ENCODE results near the gene SCN3A. TPM values are rescaled to one million over a fixed set of nuclear protein-coding genes. Genes with fewer than 3 reads are reported as not detected.

SCN3A gene
- total RNA-seq, 1 donor from 2014 or later, result 6.1 TPM

DNA sequence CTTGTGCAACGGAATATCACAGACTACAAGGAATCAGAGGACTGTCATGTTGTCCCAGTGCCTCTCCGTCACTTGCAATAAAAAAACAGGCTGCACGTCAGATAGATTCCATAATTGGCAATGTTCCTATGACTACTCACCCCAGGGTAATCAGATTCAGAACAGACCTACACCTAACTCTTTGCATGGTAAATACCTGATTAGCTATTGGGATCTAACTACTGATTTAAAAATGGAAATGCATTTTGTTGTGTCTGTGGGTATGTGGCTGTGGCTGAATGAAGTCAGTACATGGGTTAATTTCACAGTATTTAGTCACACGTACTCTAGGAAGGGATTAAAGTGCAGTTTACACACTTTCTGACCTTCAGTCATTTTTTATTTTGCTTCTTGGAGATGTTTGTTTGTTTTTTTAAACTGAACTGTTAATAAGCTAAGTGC is 91.7 kb downstream of the SCN3A start:
- no peak for DNase-seq

DNA sequence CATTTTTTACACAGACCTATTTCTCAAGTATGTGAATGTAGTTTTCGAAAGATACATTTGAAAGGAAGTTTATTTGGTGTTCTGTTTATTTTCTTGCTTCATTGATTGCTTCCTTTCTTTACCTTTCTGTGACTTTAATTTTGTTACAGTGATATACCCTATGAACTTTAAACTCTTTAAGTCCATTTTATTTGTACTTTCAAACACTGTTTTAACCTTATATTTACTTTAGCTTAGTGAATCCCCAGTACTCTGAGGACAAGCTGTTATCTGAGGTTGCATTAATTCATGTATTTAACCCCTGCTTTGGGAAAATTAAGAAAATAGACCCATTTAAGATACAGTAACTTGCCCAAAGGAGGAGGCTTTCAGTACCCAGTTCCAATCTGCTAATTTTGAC is 93.5 kb downstream of the SCN3A start:
- DNase-seq, result no peak

DNA sequence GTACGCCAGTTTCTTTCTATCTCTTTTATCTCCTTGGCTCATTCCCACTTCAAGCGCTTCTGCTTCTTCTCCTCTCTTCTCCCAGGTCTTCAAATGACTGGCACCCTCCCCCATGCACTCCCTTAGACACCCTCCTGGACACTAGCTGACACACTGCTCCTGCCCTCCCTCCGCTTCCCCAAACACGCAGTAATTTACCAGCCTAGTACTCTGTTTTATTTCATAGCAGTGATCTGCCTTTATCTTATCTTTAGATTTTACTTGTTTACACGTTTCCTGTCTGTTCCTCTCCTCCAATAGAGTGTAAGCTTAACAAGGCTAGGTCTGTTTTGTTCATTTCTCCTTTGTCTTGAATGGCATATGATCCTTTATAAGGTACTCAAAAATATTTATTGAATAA is 93.9 kb downstream of the SCN3A start:
- no peak for DNase-seq

DNA sequence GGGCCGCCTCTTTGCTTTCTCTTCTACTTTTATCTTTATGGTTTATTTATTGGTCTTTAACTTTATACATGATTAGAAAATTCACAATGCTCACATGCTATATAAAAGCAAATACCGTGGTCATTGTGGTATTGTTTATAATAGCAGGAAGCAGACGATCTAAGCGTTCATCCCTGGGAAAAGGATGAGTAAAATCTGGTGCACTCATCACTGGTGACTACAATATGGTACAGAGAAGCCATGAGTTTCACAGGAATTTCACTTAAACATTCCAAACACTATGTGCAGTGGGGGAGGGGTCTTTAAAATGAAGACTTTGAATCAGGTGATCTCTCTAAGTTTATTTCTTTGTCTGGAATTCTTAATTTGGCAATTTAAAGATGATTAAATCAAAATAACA is 97.9 kb downstream of the SCN3A start:
- DNase-seq, result no peak

DNA sequence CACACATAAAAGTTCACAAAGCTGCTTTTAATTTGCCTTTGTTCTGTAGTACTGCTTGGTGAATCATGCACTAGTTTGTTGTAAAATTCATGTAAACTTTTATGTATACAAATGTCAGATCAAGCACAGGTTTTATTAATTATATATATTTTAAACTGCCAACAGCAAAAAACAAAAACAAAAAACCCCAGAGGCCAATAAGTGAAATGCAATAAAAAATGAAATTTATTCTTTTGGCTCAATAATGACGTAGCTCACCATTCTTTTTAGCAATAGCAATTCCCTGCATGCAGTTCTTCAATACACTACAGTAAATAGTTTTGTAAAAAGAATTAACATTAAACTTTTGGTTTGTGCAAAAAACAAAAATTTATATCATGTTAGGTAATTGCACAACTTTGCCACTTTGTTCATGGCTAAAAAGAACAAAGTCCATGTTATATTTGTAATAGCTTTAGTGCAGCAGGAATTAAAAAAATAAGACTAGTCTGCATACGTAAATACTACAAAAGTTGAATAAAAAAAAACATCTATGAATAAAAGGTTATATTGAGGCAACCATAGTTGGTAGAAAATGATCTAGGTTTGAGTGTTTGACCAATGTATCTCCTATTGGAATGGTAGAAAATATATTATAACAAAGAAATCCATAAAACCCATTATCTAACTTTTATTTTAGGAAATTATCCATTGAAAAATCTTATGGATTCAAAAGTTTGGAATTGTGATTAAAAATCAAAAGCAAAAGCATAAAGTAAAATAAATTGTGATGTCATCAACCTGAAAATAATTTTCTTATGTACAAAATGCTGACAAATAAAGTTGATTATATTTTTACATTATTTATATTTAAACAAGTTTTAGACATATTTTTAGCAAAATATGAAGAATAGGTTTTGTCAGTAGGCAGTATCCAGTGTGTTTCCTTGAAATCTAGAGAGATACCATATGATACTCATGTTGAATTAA is 115.6 kb downstream of the SCN3A start:
- no peak for DNase-seq

DNA sequence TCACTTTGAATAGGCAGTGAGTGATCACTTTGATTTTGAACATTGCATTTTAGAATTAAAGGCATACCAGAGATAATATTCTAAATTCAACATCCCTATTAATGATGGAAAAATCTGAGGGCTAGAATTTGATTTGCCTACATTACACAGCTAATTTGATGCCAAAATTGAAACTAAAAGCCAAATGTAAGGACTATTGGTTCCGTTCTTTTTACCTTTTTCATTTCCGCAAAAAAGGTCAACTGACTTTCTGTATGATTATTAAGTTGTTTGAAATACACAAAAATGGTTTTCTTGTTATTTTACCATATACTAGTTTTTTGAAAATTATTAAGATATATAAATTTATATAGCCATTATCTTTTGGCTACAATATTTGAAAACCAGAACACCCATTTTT is 117.5 kb downstream of the SCN3A start:
- DNase-seq, result no peak

DNA sequence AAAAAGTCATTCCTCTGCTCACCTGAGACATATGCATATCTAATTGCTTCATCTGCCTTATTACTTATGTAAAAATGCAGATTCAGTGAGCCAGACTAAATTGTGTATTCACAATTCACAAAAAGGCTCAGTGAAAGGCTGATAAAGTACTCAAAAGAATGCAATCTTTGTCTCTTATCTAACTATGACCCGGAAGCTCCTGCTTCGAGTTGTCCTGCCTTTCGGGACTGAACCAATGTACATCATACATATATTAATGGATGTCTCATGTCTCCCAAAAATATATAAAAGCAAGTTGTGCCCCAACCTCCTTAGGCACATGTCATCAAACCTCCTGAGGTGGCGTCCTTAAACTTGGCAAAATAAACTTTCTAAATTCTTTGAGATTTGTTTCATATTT is 120.5 kb downstream of the SCN3A start:
- DNase-seq, result no peak

DNA sequence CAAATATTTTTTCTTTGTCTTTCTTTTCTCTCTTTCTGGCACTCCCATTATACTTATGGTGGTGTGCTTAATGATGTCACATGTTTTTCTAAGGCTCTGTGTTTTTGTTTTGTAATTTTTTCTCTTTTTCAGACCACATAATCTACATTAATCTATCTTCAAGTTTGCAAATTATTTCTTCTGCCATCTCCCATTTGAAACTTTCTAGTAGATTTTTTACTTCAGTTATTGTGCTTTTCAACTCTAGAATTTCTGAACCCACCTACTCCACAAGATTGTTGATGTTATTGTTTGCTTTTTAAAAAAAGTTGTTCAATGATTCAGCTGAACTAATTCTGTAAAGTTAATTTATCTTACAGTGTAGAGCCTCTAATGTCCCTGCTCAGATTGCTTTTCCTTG is 121.4 kb downstream of the SCN3A start:
- DNase-seq, result no peak

DNA sequence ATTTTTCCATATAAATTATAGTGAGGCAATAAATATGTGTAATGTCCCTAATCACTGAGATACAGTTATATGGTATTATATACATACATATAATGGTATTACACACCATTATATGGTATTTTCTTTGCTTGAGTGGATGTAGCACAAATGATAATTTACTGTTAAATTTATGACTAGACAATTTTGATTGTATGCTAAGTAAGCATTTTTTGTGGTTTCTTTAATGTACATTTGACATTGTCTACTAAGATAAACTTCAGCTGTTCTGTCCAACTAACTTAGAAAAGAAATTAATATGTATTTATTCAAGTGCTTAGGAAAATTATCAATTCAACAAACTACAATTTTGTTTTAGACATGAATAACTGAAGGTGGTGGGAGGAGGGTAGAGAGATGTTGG is 122.6 kb downstream of the SCN3A start:
- DNase-seq, result no peak

DNA sequence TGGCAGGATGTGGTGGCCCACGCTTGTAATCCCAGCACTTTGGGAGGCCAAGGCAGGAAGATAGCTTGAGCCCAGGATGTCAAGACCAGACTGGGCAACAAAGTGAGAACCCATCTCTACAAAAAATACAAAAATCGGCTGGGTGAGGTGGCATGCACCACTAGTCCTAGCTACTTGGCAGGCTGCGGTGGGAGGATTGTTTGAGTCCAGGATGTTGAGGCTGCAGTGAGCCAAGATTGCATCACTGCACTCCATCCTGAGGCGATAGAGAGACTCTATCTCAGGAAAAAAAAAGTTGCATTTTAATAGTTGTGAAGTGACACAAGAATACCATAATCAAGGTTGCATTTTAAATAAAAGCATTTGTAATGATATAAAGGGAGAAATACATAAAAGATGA is 124.4 kb downstream of the SCN3A start:
- DNase-seq, result no peak

DNA sequence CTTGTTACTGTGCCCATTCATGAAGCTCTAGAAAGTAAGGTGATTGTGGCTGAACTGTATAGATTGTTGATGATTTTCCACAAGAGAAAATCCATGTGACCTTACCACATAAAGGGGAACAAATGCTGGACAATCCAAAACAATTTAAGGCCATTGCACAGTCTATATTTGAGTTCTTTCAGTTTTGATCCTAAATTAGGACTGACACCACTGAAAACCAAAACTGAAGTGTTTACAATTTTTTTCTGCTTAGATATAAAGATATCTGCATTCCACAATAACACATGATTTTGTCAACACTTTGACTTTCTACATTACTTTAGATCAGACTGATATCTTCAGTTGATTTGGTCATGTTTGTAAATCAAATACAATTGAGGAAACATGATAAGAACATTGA is 124.9 kb downstream of the SCN3A start:
- DNase-seq, result no peak

DNA sequence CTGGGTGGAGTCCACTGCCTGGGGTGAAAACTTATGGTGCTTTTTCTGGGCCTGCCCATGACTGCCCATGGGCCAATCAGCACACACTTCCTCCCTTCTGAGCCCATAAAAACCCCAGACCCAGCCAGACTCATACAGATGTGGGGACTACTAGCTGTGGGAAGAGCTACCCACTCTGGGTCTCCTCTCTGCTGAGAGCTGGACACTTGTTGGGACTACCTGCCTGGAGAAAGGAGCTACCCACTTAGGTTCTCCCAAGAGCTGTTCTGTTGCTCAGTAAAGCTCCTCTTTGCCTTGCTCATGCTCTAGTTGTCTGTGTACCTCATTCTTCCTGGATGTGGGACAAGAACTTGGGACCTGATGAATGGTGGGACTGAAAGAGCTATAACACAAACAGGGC is 129.0 kb downstream of the SCN3A start:
- DNase-seq, result no peak

DNA sequence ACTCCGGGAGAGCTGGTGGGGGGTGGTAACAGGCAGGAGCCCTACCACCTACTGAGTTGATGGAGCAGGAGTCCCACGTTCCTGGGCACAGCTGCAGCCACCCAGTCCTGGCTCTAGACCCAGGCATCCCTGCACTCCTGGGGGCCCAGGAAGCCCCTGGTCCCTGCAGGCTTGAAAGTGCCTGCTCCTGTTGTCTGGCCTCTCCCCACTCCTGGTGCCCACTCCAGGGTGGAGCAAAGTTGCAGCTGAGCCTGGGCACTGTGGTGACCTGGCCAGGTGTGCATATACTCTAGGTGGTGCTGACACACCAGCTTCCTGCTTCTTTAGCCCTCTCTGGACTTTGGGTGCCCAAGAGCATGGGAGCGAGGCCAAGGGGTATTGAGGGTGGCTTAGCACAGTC is 129.5 kb downstream of the SCN3A start:
- no peak for DNase-seq

DNA sequence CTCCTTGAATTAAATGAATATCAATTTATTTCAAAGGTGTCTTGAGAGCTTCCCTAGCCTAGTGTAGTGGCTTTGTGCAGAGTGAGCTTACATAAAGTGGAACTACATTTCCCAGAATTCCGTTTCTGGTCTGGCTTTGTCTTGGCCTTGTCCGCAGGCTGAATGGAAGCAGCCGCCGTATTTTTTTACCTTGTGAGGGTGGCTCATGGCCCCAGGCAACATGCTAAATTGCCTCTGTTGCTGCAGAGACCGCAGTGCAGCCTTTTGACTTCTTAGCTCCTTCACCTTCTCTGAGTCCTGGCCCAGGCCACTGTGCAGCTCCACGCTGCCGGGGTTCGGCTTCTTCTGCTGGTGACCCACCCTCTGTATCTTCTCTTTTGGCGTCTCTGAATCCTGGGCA is 133.8 kb downstream of the SCN3A start:
- no peak for DNase-seq

DNA sequence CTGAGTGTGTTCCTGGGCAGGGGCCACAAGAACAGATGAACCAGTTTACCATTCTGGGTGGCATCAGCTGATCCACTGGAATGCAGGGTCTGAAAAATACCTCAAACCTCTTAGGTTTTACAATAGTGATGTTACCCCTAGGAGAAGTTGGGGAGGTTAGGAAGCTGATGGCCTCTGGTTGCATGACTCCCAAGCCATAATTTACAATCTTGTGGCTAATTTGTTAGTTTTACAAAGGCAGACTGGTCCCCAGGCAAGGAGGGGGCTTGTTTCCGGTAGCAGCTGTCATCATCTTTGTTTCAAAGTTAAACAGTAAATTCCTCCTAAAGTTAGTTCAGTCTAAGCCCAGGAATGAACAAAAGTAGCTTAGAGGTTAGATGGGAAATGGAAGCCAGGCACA is 134.7 kb downstream of the SCN3A start:
- DNase-seq, result no peak

DNA sequence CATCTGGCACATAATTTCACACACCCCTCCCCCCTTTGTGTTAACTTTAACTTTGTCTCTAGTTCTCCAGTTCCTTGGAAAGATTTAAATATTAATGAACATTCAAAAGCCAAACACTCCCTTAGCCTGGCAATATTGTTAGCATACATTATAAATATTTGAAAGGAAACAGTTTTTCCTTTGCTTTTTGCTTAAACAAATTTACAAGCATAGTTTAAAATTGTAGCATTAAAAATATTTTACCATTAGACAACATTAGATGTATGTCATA is 135.4 kb downstream of the SCN3A start:
- DNase-seq, result no peak

DNA sequence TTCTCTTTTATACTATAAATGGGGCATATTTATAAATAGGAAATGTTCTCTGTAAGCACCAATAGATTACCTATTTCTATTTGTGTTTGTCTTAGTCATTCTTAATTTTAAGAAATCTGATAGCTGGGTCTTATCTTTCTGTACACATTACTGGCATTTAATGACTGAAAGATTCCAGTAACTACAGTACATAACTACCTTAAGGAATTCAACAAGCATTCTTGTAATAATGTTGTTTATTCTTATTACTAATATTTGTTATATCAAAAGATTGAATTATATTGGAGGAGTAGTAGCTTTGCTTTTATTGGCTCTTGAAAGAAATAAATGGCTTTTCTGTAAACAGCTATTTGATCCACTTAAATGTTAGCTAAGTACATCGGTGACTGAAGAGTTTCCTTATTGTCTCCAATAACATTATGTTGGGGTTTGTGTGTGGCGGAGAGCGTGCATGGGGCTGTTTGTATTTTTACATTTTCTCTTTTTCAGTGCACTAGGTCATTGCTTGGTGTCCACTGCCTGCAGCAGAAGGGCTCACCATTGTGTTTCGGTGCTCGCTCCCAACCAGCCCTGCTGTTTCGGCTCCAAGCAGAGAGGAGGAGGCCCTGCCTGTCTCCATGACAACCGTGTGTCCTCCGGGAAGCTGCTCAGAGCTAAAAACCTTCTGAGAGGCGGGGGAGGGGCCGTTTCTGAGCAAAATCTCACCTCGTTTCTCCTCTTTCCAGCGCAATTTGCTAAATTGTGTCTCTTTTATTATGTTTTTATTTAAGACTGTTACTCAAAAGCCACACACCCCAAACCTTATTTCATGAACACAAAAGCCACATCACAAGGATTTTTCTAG is 136.0 kb downstream of the SCN3A start:
- DNase-seq, result no peak

DNA sequence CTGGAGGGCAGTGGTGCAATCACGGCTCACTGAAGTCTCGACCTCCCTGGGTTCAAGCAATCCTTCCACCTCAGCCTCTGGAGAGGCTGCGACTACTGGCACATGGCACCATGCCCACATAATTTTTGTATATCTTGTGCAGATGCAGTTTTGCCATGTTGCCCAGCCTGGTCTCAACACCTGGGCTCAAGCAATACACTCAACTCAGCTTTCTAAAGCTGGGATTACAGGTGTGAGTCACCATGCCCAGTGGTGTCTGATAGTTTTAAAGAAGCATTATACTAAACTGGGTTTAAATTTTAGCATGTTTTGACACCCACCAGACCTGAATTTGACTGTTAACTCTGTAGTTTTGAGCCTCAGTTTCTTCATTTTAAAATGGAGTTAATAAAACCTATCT is 139.1 kb downstream of the SCN3A start:
- no peak for DNase-seq

DNA sequence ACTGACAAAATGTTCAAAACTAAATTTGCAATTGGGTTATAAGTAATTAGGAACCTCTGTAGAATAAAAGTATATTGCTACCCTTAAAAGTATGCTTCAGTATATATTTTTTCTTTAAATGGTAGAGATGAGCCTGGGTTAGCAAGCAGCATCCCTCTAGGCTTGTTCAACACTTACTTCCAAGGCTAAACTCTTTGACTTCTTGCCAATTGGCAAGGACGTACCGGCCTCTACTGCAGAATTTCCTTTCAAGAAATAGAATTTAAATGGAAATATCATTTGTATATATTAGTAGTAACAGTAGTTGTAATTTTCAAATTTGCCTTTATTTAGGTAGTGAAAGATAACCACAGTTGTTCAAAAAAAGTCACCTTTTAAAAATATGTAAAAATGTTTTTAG is 143.4 kb downstream of the SCN3A start:
- DNase-seq, result no peak

DNA sequence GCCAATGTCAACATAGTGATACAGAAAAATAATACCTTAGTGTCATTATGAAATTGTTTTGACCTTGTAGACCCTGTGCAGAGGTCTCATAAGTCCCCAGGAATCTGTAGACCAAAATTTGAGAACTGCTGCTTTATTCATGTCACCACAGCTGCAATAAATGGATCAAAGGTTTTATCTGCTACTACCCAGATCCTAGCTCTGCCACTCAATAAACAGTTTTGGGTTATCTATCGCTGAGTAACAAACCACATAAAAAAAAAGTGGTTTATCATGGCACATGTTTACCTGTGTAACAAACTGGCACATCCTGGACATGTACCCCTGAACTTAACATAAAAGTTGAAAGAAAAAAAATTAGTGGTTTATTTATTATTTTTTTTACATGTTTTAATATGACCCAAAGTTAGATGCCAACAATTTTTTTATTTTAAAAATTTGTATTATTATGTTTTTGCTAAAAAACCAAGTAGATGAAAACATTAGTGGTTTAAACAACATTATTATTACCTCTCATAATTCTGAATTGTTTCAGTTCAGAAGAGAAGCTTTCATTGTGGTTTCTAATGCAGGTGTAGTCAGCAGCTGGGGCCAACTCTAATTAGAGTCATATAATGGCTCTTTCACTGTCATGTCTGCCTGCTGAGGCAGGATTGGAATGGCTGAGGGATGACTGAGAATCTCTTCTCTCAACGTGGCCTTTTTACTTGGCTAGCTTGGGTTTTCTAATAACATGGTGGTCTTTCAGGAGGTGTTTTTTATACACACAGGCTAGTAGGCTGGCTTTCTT is 145.2 kb downstream of the SCN3A start:
- DNase-seq, result no peak

DNA sequence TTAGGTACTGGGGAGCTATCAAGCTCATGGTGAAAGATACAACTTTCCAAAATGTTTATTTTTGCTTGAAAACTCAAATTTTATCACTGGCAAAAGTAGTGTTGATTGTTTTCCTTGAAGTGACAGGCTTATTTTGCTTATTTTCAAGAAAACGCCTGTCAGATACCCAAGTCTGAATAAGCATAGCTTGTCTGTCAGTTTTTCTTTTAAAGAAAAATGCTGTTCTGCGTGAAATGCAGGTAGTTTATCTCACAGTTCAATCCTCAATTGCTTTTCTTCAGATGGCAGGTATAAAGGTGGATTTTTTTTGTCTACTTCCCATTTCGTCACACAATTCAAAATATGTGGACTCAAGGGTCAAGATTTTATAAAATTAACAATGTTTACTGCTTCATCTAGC is 145.9 kb downstream of the SCN3A start:
- DNase-seq, result no peak

DNA sequence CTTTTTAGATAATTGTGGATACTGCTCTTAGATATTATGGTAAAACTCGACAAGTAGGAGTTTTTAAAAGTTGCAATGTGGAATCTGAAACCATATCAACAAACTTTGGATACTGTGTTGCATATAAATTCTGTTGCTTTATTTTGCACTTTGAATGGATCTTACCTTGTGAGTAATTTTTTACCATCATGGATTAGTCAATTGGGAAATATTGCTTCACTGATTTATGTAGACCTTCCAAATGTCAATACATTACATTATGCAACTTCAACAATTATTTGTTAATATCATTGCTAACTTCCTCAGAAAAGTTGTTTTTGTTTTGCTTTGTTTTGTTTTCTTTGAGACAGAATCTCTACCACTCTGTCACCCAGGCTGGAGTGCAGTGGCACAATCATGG is 146.5 kb downstream of the SCN3A start:
- DNase-seq, result no peak

DNA sequence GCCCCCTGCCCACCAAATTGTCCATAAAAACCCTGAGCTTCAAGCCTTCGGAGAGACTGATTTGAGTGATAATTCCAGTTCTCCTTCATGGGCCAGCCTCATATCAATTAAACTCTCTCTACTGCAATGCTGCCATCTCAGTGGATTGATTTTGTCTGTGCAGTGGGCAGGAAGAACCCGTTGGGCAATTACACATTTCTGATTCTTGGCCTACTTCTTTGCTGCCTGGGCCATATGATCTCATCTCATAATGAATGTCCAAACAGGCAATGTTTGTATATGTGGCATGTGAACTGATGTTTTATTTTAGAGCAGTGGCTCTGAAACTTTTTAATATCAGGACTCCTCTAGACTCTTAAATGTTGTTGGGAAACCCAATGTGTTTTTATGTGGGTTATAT is 147.3 kb downstream of the SCN3A start:
- no peak for DNase-seq

All from dermis blood vessel endothelial cell (primary cell).